Measurements from ENCODE around the gene KCNG1.
A peak's percentile ranks its signal among the peaks of the same experiment; 100 is the strongest.
"Not testable (repeated sequence)": the region's sequence is repeated elsewhere in the genome, so short reads cannot be mapped to it uniquely, and the experiment has no call there.

KCNG1 gene

GRCh38 chr20:50987493-50988210, 35.3 kb downstream of the KCNG1 start:
- peak in 1 of 2 donors; percentile 73 for DNase-seq (ENCODE audit: low read depth in 2 of 2)

GRCh38 chr20:50983321-50983720, 39.6 kb downstream of the KCNG1 start:
- no peak for DNase-seq (ENCODE audit: low read depth in 2 of 2)

- no peak for DNase-seq (ENCODE audit: low read depth in 2 of 2)
These were observed 40.5 kb downstream of the KCNG1 start for GRCh38 chr20:50982363-50982762.

GRCh38 chr20:50981714-50982048, 41.2 kb downstream of the KCNG1 start:
- DNase-seq (ENCODE audit: low read depth in 2 of 2) = no peak

- DNase-seq (ENCODE audit: low read depth in 2 of 2) = peak; percentile 50 to 60
These were observed 41.8 kb downstream of the KCNG1 start for GRCh38 chr20:50980851-50981713.

- DNase-seq (ENCODE audit: low read depth in 2 of 2) = no peak
These were observed 42.7 kb downstream of the KCNG1 start for GRCh38 chr20:50980071-50980681.

- DNase-seq (ENCODE audit: low read depth in 2 of 2) = not testable (repeated sequence)
These were observed 44.4 kb downstream of the KCNG1 start for GRCh38 chr20:50978533-50978932.

GRCh38 chr20:50977066-50978021, 45.6 kb downstream of the KCNG1 start:
- no peak for DNase-seq (ENCODE audit: low read depth in 2 of 2)

GRCh38 chr20:50975701-50976330, 47.1 kb downstream of the KCNG1 start:
- DNase-seq (ENCODE audit: low read depth in 2 of 2) = no peak

- DNase-seq (ENCODE audit: low read depth in 2 of 2) = no peak
These were observed 53.0 kb downstream of the KCNG1 start for GRCh38 chr20:50969912-50970311.

- no peak for DNase-seq (ENCODE audit: low read depth in 2 of 2)
These were observed 53.5 kb downstream of the KCNG1 start for GRCh38 chr20:50969435-50969834.

- no peak for DNase-seq (ENCODE audit: low read depth in 2 of 2)
These were observed 54.6 kb downstream of the KCNG1 start for GRCh38 chr20:50968289-50968688.

GRCh38 chr20:50967586-50967985, 55.3 kb downstream of the KCNG1 start:
- no peak for DNase-seq (ENCODE audit: low read depth in 2 of 2)

- DNase-seq (ENCODE audit: low read depth in 2 of 2) = no peak
These were observed 63.3 kb downstream of the KCNG1 start for GRCh38 chr20:50959543-50960126.

- peak in 1 of 2 donors; percentile 16 for DNase-seq (ENCODE audit: low read depth in 2 of 2)
These were observed 64.0 kb downstream of the KCNG1 start, which contains the start of gene MOCS3 for GRCh38 chr20:50958615-50959542. Gene MOCS3 (plus strand): TSS chr20:50958818. CDS start chr20:50958843, 25 bp downstream.

GRCh38 chr20:50957798-50958614, 64.9 kb downstream of the KCNG1 start, which contains the start of gene DPM1:
Gene DPM1 (minus strand): TSS chr20:50958532. CDS start chr20:50958523, 9 bp downstream.
- DNase-seq (ENCODE audit: low read depth in 2 of 2) = peak; percentile 75 to 85

GRCh38 chr20:50957276-50957675, 65.6 kb downstream of the KCNG1 start:
- DNase-seq (ENCODE audit: low read depth in 2 of 2) = no peak

- no peak for DNase-seq (ENCODE audit: low read depth in 2 of 2)
These were observed 69.1 kb downstream of the KCNG1 start for GRCh38 chr20:50953821-50954220.
